CD4-positive, alpha-beta T cell treated with Interleukin-6 at 100 ng/mL for 8 hours (primary cell): Measurements from ENCODE around the gene DCTN2.
"Not testable (repeated sequence)": the region's sequence is repeated elsewhere in the genome, so short reads cannot be mapped to it uniquely, and the experiment has no call there.

Experiments
- DNase-seq: peaks from one replicate; pipeline ENCODE4 v3.0.0-alpha.2; 2020; ENCODE audit warnings: mixed read lengths, low spot score

DCTN2 gene

DNA sequence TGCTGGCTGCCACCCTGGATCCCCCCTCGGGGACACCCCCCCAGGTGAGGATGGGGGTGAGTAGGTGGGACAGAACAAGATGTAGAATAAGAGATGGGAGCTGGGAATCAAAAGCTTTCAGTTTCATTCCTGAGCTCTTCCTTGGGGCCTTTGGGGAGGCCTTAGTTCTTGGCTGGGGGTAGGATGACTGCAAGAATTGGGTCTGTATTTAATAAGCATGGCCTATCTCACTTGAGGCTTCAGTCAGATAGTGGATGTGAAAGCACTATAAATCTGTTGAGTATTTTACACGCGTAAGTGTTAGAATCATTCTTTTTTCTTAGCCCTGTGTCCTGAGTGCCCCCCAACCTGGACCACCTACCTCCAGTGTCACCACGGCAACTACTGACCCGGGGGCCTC, 19.8 kb downstream of the DCTN2 start:
- no peak for DNase-seq

DNA sequence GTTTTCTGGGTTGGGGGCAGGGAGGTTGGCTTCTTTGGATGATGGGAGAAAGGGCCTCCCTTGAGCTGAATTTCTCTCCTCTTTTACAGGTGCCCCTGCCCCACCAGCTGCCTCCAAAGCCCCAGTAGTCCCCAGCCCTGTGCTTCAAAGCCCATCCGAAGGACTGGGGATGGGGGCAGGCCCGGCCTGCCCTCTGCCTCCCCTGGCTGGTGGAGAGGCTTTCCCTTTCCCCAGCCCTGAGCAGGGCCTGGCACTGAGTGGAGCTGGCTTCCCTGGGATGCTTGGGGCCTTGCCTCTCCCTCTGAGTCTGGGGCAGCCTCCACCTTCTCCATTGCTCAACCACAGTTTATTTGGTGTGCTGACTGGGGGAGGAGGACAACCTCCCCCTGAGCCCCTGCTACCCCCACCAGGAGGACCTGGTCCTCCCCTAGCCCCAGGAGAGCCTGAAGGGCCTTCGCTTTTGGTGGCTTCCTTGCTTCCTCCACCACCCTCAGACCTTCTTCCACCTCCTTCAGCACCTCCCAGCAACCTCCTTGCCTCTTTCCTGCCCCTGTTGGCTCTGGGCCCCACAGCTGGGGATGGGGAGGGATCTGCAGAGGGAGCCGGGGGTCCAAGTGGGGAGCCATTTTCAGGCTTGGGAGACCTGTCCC, 20.4 kb downstream of the DCTN2 start:
- no peak for DNase-seq

DNA sequence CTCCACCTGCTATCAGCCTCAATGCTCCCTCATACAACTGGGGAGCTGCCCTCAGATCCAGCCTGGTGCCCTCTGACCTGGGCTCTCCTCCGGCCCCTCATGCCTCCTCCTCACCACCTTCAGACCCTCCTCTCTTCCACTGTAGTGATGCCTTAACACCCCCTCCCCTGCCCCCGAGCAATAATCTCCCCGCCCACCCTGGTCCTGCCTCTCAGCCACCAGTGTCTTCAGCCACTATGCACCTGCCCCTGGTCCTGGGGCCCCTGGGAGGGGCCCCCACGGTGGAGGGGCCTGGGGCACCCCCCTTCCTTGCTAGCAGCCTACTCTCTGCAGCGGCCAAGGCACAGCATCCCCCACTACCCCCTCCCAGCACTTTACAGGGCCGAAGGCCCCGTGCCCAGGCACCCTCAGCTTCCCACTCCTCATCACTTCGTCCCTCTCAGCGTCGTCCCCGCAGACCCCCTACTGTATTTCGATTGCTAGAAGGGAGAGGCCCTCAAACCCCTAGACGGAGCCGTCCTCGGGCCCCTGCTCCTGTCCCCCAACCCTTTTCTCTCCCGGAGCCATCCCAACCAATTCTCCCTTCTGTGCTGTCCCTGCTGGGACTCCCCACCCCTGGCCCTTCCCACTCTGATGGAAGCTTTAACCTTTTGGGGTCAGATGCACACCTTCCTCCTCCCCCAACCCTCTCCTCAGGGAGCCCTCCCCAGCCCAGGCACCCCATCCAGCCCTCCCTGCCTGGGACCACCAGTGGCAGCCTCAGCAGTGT, 21.2 kb downstream of the DCTN2 start:
- no peak for DNase-seq

DNA sequence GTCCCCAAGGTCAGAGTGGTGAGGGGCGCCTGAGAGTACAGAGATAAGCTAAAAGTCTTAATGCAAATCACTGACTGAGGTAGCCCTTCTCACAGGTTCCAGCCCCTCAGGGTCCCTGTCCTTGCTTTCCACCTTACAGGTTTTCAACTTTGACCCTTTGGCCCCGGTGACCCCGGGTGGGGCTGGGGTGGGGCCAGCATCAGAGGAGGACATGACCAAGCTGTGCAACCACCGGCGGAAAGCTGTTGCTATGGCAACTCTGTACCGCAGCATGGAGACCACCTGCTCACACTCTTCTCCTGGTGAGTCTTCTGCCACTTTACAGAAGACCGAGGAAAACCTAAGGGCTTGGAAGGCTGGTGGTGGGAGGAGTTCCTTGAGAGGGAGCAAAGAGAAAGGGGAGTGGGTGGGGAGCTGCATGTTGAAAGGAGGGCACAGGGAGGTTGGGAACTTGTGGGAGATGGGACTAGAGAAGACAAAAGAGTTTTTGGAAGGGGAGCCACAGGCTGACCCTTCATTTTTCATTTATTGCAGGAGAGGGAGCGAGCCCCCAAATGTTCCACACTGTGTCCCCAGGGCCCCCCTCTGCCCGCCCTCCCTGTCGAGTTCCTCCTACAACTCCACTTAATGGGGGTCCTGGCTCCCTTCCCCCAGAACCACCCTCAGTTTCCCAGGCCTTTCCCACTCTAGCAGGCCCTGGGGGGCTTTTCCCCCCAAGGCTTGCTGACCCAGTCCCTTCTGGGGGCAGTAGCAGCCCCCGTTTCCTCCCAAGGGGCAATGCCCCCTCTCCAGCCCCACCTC, 22.0 kb downstream of the DCTN2 start:
- no peak for DNase-seq

DNA sequence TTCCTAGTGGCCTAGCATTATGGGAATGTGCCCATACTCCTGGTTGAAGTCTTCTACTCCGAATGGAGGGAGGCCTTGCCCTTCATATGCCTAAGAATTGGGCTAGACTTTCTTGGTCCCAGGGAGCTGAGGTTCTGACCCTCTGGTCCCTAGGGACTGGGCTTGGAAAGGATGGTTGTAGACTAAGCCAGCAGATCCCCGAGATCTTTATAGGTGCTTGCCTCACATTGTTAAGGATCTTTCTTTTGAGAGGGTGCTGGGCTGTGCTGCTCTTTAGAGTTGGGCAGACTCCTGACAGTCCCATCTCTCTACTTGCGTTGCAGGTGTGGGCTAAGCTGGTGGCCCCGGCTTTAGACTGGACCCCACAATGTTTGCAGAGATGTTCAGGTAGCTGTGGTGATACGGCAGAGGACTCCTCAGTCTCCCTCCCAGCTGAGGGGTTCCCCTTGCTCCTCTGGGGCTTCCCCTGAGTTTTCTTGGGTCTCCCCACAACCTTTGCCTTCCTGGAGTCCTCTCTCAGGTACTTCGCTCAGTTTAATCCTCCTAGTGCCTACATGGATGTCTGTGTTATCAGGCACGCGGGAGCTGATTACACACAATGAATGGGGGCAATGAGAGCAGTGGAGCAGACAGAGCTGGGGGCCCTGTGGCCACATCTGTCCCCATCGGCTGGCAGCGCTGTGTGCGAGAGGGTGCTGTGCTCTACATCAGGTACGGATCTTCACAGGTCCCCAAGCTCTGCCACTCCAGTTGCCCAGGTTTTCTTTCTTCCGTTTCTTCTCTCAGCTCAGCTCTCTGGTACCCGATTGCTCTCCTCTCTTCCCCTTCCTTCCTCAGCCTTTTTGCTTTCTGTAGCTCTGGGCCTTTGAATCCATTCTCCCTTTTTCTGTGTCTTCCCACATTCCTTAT, 23.0 kb downstream of the DCTN2 start:
- no peak for DNase-seq

DNA sequence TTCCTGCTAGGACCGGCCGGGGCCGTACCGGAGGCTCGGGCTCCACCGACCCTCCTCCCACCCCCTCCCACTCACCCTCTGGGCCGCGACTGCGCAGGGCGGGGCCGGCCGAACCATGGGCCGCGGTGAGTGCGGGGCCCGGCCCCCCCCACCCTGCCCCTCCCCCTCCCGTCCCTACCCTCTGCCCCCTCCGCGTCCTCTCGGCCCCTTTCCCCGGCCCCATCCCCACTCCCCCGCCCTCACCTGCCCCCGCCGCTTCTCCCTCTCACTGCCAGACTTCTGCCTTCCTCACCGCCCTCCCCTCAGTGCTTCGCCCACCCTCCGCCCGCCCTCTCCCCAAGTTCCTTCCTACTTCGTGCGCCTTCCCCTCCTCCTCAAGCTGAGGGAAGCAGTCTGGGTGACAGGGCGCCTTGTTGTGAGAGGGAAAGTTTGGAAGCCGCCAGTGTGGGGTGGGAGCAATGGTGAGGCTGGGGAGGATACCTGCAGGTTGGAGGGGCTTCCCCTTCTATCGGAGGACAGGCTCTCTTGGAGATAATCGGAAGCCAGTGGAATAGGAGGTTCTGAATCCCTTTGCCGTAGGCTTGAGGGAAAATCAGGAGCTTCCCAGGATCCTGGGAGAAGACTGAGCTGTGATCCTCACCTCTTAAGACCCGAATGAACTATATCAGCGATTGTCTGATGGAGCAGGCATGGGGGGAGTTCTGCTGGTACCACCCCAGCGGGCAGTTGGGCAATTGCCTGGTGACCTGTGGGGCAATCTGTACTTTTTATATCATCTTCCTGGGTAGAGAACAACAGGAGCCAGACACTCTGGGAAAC, 23.9 kb downstream of the DCTN2 start:
- peak; percentile 43 for DNase-seq

DNA sequence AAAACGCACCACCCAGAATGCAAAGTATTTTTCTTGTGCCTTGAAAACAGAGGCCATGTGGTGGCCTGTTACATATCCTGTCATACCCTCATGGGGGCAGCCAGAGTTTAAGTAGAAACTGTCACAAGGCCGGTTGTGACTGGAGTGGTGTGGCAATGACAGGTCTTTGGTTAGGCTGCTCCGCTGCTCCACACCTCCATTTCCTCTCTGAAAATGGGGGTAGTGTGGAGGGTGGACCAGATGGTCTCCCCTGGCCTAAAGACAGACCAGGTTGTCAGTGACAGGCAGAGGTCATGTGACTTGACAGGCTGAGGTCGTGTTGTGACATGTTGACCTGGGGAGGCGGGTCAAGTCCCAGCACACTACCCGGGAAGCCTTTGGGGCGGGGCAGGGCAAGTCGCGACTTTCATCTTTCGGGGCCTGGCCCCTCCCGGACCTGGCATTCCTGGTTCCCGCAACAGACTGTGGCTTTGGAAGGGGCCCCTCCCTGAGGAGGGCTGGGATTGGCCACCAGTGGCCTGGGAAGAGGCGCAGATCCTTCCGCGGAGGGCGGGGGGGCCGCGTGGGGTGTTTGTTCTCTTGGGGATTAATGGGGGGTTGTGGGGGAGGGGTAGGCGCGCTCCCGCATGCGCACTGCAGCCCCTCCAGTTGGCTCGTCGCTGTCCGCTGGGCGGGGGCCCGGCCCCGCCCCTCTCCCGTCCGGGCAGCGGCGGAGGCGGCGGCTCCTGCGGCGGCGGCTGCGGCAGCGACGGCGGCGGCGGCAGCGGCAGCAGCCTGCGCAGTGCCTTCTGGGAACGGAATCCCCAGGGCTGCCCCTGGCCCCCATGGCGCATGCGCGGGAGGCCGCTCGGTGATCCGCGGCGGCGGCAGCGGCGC, 24.7 kb downstream of the DCTN2 start, which contains the start of gene MBD6:
Gene MBD6, plus strand, starts transcription at position 814 of the 876 bp plus-strand sequence. CDS start 1,480 bp downstream, outside the sequence.
- peak; percentile 90 for DNase-seq

DNA sequence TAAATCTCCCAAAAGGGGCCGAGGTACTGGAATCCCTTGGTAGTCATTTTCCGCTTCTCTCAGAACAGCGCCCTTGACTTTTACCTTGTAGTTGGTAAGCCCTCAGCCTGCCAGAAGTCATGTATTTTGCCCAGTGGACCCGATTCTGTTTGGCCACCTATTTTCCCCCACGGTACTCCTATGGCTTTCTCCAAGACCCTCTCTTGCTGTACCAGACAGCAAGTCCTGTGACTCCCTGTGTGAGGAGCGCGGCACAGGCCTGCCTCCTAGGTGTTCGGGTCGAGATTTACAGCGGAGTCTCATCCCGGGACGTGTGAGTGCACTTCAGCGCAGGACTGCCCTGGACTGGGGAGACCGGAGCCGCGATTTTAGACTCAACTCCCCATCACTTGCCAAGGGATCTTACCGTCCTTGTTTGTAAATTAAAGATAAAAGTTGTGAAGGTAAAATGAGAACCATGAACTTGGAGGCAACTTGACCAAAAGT, 25.4 kb downstream of the DCTN2 start:
- DNase-seq: no peak

DNA sequence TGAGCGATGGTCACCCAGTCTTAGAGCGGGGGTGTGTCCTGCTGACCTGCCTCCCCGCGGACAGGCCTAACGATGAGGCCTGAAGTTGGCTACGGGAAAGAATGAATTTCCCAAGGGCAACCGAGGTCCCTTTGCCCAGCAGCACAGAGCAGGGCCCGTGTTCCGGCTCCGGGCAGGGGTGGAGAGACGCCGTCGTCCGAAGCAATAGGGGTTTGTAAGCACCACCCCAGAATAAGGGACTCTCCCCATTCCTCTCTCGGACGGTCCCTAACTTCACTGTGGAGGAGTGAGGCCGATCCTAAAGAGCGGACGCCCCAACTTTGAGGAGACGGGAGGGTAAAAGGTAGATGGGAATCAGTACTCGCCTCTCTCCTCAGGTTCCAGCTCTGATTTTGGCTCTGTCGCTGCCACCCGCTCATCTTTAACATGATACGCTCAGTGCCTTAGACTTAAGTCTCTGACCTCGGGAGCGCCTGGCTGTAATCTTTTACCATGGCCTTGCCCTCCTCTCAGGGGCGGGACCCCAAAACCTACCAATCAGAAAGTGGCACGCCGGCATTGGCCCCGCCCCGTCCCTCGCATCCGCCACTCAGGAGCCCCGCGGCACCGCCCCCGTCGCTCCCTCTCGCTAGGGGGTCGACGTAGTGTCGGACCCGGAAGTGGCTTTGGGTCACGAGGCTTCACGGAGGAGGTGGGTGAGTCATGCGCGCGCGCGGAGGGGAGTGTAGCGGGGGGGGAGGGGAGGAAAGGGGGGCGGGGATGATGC, 26.8 kb downstream of the DCTN2 start, which contains the start of gene DDIT3:
Gene DDIT3, minus strand, starts transcription at position 462 of the 766 bp plus-strand sequence. CDS start 3,108 bp downstream, outside the sequence.
- DNase-seq: peak; percentile 100

DNA sequence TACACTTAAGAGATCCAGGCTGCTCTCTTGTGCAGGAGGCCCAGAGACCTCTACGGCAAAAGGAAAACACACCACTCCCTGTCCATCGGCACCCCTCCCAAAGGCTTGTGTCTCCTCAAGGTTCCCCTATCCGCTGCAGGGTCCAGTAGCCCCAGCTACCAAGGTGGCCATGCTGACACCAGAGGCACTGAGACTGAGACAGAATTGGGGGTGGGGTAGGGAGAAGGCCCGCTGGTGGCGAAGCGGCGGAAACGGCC, 27.3 kb downstream of the DCTN2 start:
- no peak for DNase-seq

DNA sequence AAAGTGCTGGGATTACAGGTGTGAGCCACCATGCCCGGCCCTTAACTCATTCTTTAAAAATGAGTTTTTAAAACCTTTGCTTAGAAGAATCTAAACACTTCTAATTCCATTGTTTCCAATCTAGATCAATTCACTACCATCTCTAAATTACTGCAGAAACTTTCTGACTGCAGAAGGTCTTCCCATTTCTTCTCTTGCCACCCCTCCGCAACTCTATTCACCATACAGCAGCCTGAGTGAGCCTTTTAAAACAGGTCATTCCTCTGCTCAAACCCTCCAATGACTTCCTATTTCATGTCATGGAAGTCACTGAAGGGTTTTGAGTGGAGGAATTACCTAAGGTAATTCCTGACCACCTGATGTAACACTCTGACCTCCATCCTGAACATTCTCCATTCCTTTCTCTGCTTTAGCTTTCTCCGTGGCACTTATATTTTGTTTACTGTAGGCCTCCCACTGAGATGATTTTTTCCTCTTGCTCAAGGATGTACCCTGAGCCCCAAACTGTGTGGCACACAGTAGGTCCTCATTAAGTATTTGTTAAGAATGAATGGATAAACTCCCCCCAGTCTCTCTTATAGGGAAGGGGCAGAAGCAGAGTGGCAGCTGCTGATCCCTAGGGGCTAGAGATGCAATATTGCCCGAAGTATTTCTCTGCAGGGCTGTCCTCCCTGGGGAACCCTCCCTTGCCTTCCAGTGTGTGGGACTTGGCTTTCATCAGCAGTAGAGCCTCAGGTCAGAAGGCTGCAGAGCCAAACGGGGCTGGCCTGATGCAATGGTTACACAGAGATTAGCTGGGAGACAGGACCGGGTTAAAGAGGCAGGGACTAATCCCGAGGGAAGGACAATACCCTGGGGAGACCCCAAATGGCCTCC, 27.8 kb downstream of the DCTN2 start:
- no peak for DNase-seq

DNA sequence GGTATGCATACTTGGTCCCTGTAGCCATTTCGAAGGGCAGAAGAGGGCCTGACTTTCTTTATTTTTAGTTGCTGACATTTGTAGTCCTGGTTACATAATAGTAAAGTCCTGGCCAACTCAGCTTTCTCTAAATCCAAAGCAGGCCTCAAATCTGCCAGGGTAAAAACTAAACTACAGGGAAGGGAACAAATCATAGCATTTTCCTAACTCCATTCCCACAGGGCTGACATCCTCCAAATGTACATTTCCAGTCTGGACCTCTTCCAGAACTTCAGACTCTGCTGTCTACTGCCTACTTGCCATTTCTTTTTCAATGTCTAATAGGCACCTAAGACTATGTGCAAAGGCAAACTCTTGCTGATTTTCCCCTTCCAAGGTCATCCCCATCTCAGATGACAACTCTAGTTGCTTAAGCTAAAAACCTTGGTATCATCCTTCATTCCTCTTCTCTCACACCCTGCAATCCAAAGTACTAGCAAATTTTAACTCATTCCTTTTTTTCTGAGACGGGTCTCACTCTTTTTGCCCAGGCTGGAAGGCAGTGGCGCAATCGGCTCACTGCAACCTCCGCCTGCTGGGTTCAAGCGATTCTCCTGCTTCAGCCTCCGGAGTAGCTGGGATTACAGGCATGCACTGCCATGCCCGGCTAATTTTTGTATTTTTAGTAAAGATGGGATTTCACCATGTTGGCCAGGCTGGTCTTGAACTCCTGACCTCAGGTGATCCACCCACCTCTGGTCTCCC, 28.6 kb downstream of the DCTN2 start:
- no peak for DNase-seq

DNA sequence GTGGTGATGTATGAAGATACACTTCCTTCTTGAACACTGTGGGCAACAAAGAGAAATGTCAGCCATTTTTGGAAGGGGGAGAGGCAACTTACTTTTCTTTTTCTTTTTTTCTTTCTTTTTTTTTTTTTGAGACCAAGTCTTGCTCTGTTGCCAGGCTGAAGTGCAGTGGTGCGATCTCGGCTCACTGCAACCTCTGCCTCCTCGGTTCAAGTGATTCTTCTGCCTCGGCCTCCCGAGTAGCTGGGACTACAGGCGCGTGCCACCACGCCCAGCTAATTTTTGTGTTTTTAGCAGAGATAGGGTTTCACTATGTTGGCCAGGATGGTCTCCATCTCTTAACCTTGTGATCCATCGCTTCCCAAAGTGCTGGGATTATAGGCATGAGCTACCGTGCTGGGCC, 29.3 kb downstream of the DCTN2 start:
- DNase-seq: not testable (repeated sequence)

DNA sequence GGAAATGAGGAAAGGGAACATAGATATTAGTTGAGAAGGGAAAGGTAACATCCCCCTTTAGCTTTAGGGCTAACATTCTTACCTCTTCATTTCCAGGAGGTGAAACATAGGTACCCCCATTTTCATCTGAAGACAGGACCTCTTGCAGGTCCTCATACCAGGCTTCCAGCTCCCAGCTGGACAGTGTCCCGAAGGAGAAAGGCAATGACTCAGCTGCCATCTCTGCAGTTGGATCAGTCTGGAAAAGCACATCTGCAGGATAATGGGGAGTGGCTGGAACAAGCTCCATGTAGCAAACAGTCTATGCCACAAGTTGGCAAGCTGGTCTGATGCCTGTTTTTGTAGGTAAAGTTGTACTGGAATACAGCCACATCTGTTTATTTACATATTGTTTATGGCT, 29.8 kb downstream of the DCTN2 start:
- no peak for DNase-seq

DNA sequence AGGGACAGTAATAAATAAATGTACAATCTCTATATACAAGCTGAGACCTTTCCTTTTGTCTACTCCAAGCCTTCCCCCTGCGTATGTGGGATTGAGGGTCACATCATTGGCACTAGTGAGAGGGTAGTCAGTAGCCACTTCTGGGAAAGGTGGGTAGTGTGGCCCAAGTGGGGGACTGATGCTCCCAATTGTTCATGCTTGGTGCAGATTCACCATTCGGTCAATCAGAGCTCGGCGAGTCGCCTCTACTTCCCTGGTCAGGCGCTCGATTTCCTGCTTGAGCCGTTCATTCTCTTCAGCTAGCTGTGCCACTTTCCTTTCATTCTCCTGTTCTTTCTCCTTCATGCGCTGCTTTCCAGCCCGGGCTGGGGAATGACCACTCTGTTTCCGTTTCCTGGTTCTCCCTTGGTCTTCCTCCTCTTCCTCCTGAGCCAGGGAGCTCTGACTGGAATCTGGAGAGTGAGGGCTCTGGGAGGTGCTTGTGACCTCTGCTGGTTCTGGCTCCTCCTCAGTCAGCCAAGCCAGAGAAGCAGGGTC, 30.3 kb downstream of the DCTN2 start:
- no peak for DNase-seq

DNA sequence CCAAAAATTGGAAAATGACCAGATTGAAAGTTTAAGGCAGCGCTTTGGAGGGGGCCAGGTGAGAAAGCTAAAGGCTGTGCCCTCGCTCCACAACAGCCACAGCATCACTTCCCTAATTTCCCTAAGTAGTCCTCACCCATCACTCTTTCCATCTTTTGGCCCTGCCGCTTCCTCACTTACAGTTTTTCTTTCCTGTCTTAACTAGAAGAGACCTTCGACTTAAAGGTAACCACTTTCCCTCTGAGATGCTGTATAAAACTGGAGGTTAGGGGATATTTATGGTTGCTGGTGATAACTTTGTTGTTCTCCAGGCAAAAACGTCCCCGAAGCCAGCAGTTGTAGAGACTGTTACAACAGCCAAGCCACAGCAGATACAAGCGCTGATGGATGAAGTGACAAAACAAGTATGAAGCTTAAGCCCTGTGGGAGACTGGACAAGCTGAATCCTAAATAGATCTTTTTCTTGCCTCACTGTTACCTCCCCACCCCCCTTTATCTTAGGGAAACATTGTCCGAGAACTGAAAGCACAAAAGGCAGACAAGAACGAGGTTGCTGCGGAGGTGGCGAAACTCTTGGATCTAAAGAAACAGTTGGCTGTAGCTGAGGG, 31.0 kb downstream of the DCTN2 start:
- DNase-seq: no peak
